IMR-90 (cell line): Measurements from ENCODE around the gene OVOL3. TPM values are rescaled to one million over a fixed set of nuclear protein-coding genes. Genes with fewer than 3 reads are reported as not detected.

Experiments
- ATAC-seq: fragments of 200-7000 bp; cut with Tn5 transposase; 2 replicates; pipeline ENCODE4 v1.9.1; 2020; ENCODE audit warnings: low read depth, mild to moderate bottlenecking, moderate library complexity
- BruUV-seq: library from RNA; stranded (reverse); fragments of 400-500 nt; replicated peaks from 2 replicates; lab custom pipeline; 2021; lab: Mats Ljungman, UMichigan
- CTCF ChIA-PET: fragments of 300-600 bp; formaldehyde crosslinking; extraction: SDS; loops from one replicate; lab custom pipeline; 2021; ENCODE audit warnings: antibody characterized with exemption; lab: Yijun Ruan, JAX
- POLR2A ChIA-PET: fragments of 300-600 bp; sonication (Branson Sonifier 250); formaldehyde crosslinking; loops from one replicate; lab custom pipeline; 2022; ENCODE audit warnings: antibody characterized with exemption; ENCODE audit not compliant: unreplicated experiment; lab: Charles Lee
- DNase-seq: peaks from one replicate; pipeline ENCODE4 v3.0.0; 2013
- H2AFZ ChIP-seq: replicated peaks from 2 replicates; pipeline ENCODE3; 2013; ENCODE audit warnings: low read length, mild to moderate bottlenecking; ENCODE audit not compliant: poor library complexity
- H2AK5ac ChIP-seq: 2 replicates; pipeline ENCODE4 v1.6.1; 2013; ENCODE audit warnings: low read depth, low read length, inconsistent platforms
- H2AK9ac ChIP-seq: replicated peaks from 2 replicates; pipeline ENCODE3; 2013; ENCODE audit warnings: mild to moderate bottlenecking, low read depth, low read length, moderate library complexity; ENCODE audit not compliant: poor library complexity
- H2BK120ac ChIP-seq: 2 replicates; pipeline ENCODE4 v1.6.1; 2013; ENCODE audit warnings: low read depth, low read length, inconsistent platforms
- H2BK15ac ChIP-seq: 3 replicates; pipeline ENCODE4 v1.6.1; 2013; ENCODE audit warnings: low read depth, low read length, inconsistent platforms
- H2BK20ac ChIP-seq: 2 replicates; pipeline ENCODE4 v1.6.1; 2013; ENCODE audit warnings: low read depth, mild to moderate bottlenecking, inconsistent platforms, low read length, moderate library complexity
- H2BK5ac ChIP-seq: 2 replicates; pipeline ENCODE4 v1.6.1; 2013; ENCODE audit warnings: mild to moderate bottlenecking, low read depth, low read length, inconsistent platforms; ENCODE audit not compliant: poor library complexity, severe bottlenecking
- H3K14ac ChIP-seq: replicated peaks from 2 replicates; pipeline ENCODE4 v1.6.1; 2013; ENCODE audit warnings: low read depth, low read length, inconsistent platforms
- H3K18ac ChIP-seq: 2 replicates; pipeline ENCODE4 v1.6.1; 2013; ENCODE audit warnings: low read depth, low read length, control low read depth
- H3K23ac ChIP-seq: 2 replicates; pipeline ENCODE4 v1.6.1; 2013; ENCODE audit warnings: low read depth, low read length, inconsistent platforms
- H3K27ac ChIP-seq: 2 replicates; pipeline ENCODE4 v1.5.1; 2013; ENCODE audit warnings: mild to moderate bottlenecking, control low read depth, low read length; ENCODE audit not compliant: insufficient read depth
- H3K27me3 ChIP-seq: 2 replicates; pipeline ENCODE4 v1.6.1; 2013; ENCODE audit warnings: low read length; ENCODE audit not compliant: control insufficient read depth, insufficient read depth
- H3K36me3 ChIP-seq: 2 replicates; pipeline ENCODE4 v1.6.1; 2013; ENCODE audit warnings: low read length, mixed read lengths; ENCODE audit not compliant: control insufficient read depth, insufficient read depth
- H3K4ac ChIP-seq: 2 replicates; pipeline ENCODE4 v1.6.1; 2013; ENCODE audit warnings: low read depth, low read length, inconsistent platforms
- H3K4me1 ChIP-seq: 2 replicates; pipeline ENCODE4 v1.6.1; 2013; ENCODE audit warnings: low read length, mixed read lengths; ENCODE audit not compliant: control insufficient read depth, insufficient read depth
- H3K4me2 ChIP-seq: 2 replicates; pipeline ENCODE4 v1.6.1; 2013; ENCODE audit warnings: low read depth, mild to moderate bottlenecking, control low read depth, low read length, moderate library complexity
- H3K4me3 ChIP-seq: 2 replicates; pipeline ENCODE4 v1.5.1; 2013; ENCODE audit warnings: low read depth, mild to moderate bottlenecking, control low read depth, low read length, moderate library complexity; ENCODE audit not compliant: insufficient read depth
- H3K56ac ChIP-seq: 2 replicates; pipeline ENCODE4 v1.6.1; 2013; ENCODE audit warnings: low read length, inconsistent platforms; ENCODE audit not compliant: insufficient read depth; ENCODE audit errors: extremely low read depth
- H3K79me1 ChIP-seq, 2 experiments: 2 replicates each; pipeline ENCODE4 v1.6.1; 2013; ENCODE audit warnings: low read length in 2 of 2, inconsistent platforms in 1 of 2, low read depth in 1 of 2
- H3K9ac ChIP-seq: 2 replicates; pipeline ENCODE4 v1.6.1; 2013; ENCODE audit warnings: low read depth, low read length, control low read depth
- H3K9me1 ChIP-seq: 2 replicates; pipeline ENCODE4 v1.6.1; 2013; ENCODE audit warnings: low read length, inconsistent platforms; ENCODE audit not compliant: insufficient read depth
- H3K9me3 ChIP-seq: 2 replicates; pipeline ENCODE4 v1.6.1; 2013; ENCODE audit warnings: low read length; ENCODE audit not compliant: control insufficient read depth, insufficient read depth
- H4K20me1 ChIP-seq: 2 replicates; pipeline ENCODE4 v1.6.1; 2013; ENCODE audit warnings: low read length, inconsistent platforms; ENCODE audit not compliant: insufficient read depth
- H4K5ac ChIP-seq: 2 replicates; pipeline ENCODE4 v1.6.1; 2013; ENCODE audit warnings: mild to moderate bottlenecking, low read depth, low read length, control low read depth
- H4K8ac ChIP-seq, 2 experiments: 2 replicates each; pipeline ENCODE4 v1.6.1; 2013; ENCODE audit warnings: low read depth in 2 of 2, low read length in 2 of 2, control low read depth in 1 of 2, inconsistent platforms in 1 of 2
- H4K91ac ChIP-seq: 2 replicates; pipeline ENCODE4 v1.6.1; 2013; ENCODE audit warnings: low read depth, low read length, inconsistent platforms; ENCODE audit not compliant: insufficient read depth
- CEBPB ChIP-seq: IDR thresholded peaks from 2 replicates; pipeline ENCODE4 v1.6.1; 2012; ENCODE audit warnings: low read depth, low read length, improper control_type of control experiment
- MAZ ChIP-seq: IDR thresholded peaks from 2 replicates; pipeline ENCODE4 v1.6.1; 2012; ENCODE audit warnings: low read depth, mild to moderate bottlenecking, low read length, improper control_type of control experiment, moderate library complexity, borderline replicate concordance
- WGBS, 2 experiments: methylation state at CpG; one replicate each; pipeline versions ENCODE4 v1.1.5 to v1.1.7; 2013; ENCODE audit warnings: missing lambda C conversion rate in 2 of 2; ENCODE audit not compliant: insufficient read length in 1 of 2; ENCODE audit errors: extremely low coverage in 2 of 2; 5-methylcytosine and 5-hydroxymethylcytosine counted together
- dilution Hi-C: fragments of 300-500 bp; cut with HindIII; formaldehyde crosslinking; loops from one replicate; pipeline ENCODE4 v1.14.3; 2018; ENCODE audit warnings: low sequenced_read_pairs; ENCODE audit not compliant: unreplicated experiment
- in situ Hi-C: fragments of 300-500 bp; cut with MboI; formaldehyde crosslinking; loops from 3 replicates; pipeline ENCODE4 v1.14.3; 2019; ENCODE audit warnings: low sequenced_read_pairs, inconsistent platforms, mixed read lengths
- intact Hi-C: fragments of 100-400 bp; cut with micrococcal nuclease; formaldehyde crosslinking; loops from 2 replicates; pipeline ENCODE4 v1.10.0; 2022
- polyA plus RNA-seq, 3 experiments: library from polyadenylated mRNA; depleted of rRNA; stranded (reverse); fragments of >200 nt; gene quantifications; 2 replicates each; pipeline ENCODE4 v1.2.3, GENCODE V29; 2012; ENCODE audit warnings: low replicate concordance in 1 of 3
- total RNA-seq: library from RNA; depleted of rRNA; stranded (reverse); fragments of >200 nt; gene quantifications from 2 replicates; pipeline ENCODE4 v1.2.3, GENCODE V29; 2012
- TF ChIP-seq, protein P1 (sequence below): conservative IDR thresholded peaks from 2 replicates; pipeline ENCODE4 v1.5.1; 2012; ENCODE audit warnings: mild to moderate bottlenecking, low read depth, low read length, improper control_type of control experiment

Gene OVOL3
- total and polyA plus RNA-seq, 2 of the 4 experiments (the other 2 are of a cell fraction): not detected

DNA sequence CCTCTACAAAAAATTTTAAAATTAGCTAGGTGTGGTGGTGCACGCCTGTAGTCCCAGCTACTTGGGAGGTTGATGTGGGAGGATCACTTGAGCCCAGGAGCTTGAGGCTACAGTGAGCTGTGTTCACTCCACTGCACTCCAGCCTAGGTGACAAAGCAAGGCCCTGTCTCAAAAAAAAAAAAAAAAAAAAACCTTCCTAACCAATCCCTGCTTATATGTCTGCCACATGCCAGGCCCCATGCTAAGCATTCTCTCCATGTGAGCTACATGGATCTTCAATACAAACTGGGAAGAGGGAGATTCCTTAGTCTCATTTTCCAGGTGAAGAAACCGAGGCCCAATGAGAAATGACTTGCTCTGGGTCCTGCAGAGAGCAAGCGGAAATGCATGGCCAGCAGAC lies 2.3 kb upstream of the OVOL3 start:
- in situ Hi-C loops: no loop called here

More for the DNA sequence above, 2.3 kb upstream of the OVOL3 start:
- no peak overlapping the region for H2BK20ac ChIP-seq
- H3K79me1 ChIP-seq: peaks cover 7 to 15% of the 10 kb centered on the region in 2 experiments; a peak in 3 of 4 replicates
- dilution Hi-C loops (no loop called here), intact Hi-C loops (no loop called here)
- no peaks in the 10 kb centered on the region; the same call in 1 of the 2 replicates for H3K4me1 ChIP-seq
- H3K18ac ChIP-seq: no peak overlapping the region
- H4K5ac ChIP-seq: no peak overlapping the region
- H3K9ac ChIP-seq: no peak overlapping the region
- no peak for ATAC-seq
- H4K8ac ChIP-seq: no peak overlapping the region
- WGBS, 2 experiments: no CpG with 5 or more reads among the region's 3 CpGs
- TF ChIP-seq CEBPB (no peak), MAZ (no peak)
- TF ChIP-seq, protein P1, sequence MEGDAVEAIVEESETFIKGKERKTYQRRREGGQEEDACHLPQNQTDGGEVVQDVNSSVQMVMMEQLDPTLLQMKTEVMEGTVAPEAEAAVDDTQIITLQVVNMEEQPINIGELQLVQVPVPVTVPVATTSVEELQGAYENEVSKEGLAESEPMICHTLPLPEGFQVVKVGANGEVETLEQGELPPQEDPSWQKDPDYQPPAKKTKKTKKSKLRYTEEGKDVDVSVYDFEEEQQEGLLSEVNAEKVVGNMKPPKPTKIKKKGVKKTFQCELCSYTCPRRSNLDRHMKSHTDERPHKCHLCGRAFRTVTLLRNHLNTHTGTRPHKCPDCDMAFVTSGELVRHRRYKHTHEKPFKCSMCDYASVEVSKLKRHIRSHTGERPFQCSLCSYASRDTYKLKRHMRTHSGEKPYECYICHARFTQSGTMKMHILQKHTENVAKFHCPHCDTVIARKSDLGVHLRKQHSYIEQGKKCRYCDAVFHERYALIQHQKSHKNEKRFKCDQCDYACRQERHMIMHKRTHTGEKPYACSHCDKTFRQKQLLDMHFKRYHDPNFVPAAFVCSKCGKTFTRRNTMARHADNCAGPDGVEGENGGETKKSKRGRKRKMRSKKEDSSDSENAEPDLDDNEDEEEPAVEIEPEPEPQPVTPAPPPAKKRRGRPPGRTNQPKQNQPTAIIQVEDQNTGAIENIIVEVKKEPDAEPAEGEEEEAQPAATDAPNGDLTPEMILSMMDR: no peak
- H2AK9ac ChIP-seq: no peak overlapping the region
- H3K23ac ChIP-seq: no peak overlapping the region
- H4K91ac ChIP-seq: no peak overlapping the region
- H3K36me3 ChIP-seq: peaks cover 12% of the 10 kb centered on the region
- H4K20me1 ChIP-seq: no peaks in the 10 kb centered on the region
- H3K56ac ChIP-seq: no peak overlapping the region
- H3K9me3 ChIP-seq: no peaks in the 10 kb centered on the region
- H2BK120ac ChIP-seq: no peak overlapping the region
- H3K14ac ChIP-seq: no peak overlapping the region
- H3K4me2 ChIP-seq: no peak overlapping the region
- H3K9me1 ChIP-seq: no peaks in the 10 kb centered on the region
- DNase-seq: no peak
- no peak overlapping the region for H2AK5ac ChIP-seq
- H2AFZ ChIP-seq: no peak overlapping the region
- no peak overlapping the region for H3K4me3 ChIP-seq
- H2BK5ac ChIP-seq: no peak overlapping the region
- ChIA-PET CTCF (no interaction called here), POLR2A (no interaction called here)
- H3K27me3 ChIP-seq: no peaks in the 10 kb centered on the region
- BruUV-seq: no TSS peak
- no peak overlapping the region for H2BK15ac ChIP-seq
- no peak overlapping the region for H3K27ac ChIP-seq
- H3K4ac ChIP-seq: no peak overlapping the region
